ENCODE results near the gene STAC3. TPM values are rescaled to one million over a fixed set of nuclear protein-coding genes. Genes with fewer than 3 reads are reported as not detected.

The STAC3 gene
- total RNA-seq, 4 donors from 2014 or later: 1.9 to 6.6 (median 2.4) TPM

- no peak for DNase-seq
- H3K27me3 ChIP-seq: no peaks in the 10 kb centered on the region
- H3K4me1 ChIP-seq: no peaks in the 10 kb centered on the region
- no peak overlapping the region for H3K27ac ChIP-seq
- H3K9me3 ChIP-seq: no peaks in the 10 kb centered on the region
- H3K36me3 ChIP-seq: peaks cover 0 to 96% (median 0%) of the 10 kb centered on the region in 3 donors
- TF ChIP-seq CTCF (IDR thresholded peaks at IDR 0.05) (no peak), POLR2A (IDR thresholded peaks at IDR 0.05) (no peak)
- no peak overlapping the region for H3K4me3 ChIP-seq
Observed at GRCh38 chr12:57207731-57208630, 43.0 kb downstream of the STAC3 start.

- no peaks in the 10 kb centered on the region for H3K9me3 ChIP-seq
- no peak overlapping the region for H3K27ac ChIP-seq
- H3K36me3 ChIP-seq: peaks cover 0 to 97% (median 0%) of the 10 kb centered on the region in 3 donors
- H3K4me3 ChIP-seq: no peak overlapping the region
- no peaks in the 10 kb centered on the region for H3K27me3 ChIP-seq
- H3K4me1 ChIP-seq: no peaks in the 10 kb centered on the region
- DNase-seq: no peak
- TF ChIP-seq CTCF (IDR thresholded peaks at IDR 0.05) (no peak), POLR2A (IDR thresholded peaks at IDR 0.05) (no peak)
Observed at GRCh38 chr12:57205931-57206330, 45.1 kb downstream of the STAC3 start.

GRCh38 chr12:57205186-57205585 is 45.8 kb downstream of the STAC3 start:
- Histone ChIP-seq H3K36me3 (peaks cover 0 to 97% (median 0%) of the 10 kb centered on the region in 3 donors), H3K4me1 (no peaks in the 10 kb centered on the region), H3K27me3 (no peaks in the 10 kb centered on the region), H3K9me3 (no peaks in the 10 kb centered on the region), H3K4me3 (no peak overlapping the region), H3K27ac (no peak overlapping the region)
- DNase-seq: no peak
- no peak for TF ChIP-seq CTCF (IDR thresholded peaks at IDR 0.05)
- TF ChIP-seq POLR2A (IDR thresholded peaks at IDR 0.05): no peak

- DNase-seq: no peak
- Histone ChIP-seq H3K36me3 (peaks cover 0 to 97% (median 0%) of the 10 kb centered on the region in 3 donors), H3K4me1 (no peaks in the 10 kb centered on the region), H3K27ac (no peak overlapping the region), H3K9me3 (no peaks in the 10 kb centered on the region), H3K27me3 (no peaks in the 10 kb centered on the region), H3K4me3 (no peak overlapping the region)
- TF ChIP-seq CTCF (IDR thresholded peaks at IDR 0.05) (no peak), POLR2A (IDR thresholded peaks at IDR 0.05) (no peak)
Observed at GRCh38 chr12:57204454-57204853, 46.5 kb downstream of the STAC3 start.

GRCh38 chr12:57203791-57204190 is 47.2 kb downstream of the STAC3 start:
- Histone ChIP-seq H3K9me3 (no peaks in the 10 kb centered on the region), H3K27me3 (no peaks in the 10 kb centered on the region), H3K4me1 (no peaks in the 10 kb centered on the region), H3K4me3 (no peak overlapping the region), H3K36me3 (peaks cover 0 to 97% (median 0%) of the 10 kb centered on the region in 3 donors), H3K27ac (no peak overlapping the region)
- DNase-seq: no peak
- no peak for TF ChIP-seq POLR2A (IDR thresholded peaks at IDR 0.05)
- no peak for TF ChIP-seq CTCF (IDR thresholded peaks at IDR 0.05)
